WI38 (cell line): Measurements from ENCODE around the gene SP1.
"Not testable (repeated sequence)": the region's sequence is repeated elsewhere in the genome, so short reads cannot be mapped to it uniquely, and the experiment has no call there.

Experiments used
- H3K4me3 ChIP-seq: 2 replicates; pipeline ENCODE4 v1.5.1; 2011; ENCODE audit warnings: low read depth, mild to moderate bottlenecking, control low read depth, low read length
- CTCF ChIP-seq: IDR thresholded peaks from 2 replicates; pipeline ENCODE4 v1.5.1; 2012; ENCODE audit warnings: low read depth, mild to moderate bottlenecking, control low read depth, low read length

SP1 gene

GRCh38 chr12:53380104-53380793 is at the start of gene SP1:
TSS of gene SP1 (plus strand) at chr12:53380176. CDS start at chr12:53380292, 116 bp downstream.
- no peak for TF ChIP-seq CTCF
- H3K4me3 ChIP-seq: peak within 1 kb of the TSS; percentile 53

GRCh38 chr12:53330671-53331070 is 49.3 kb upstream of the SP1 start:
- TF ChIP-seq CTCF: no peak
- H3K4me3 ChIP-seq: no peak overlapping the region

- H3K4me3 ChIP-seq: not testable (repeated sequence)
These were observed 47.6 kb upstream of the SP1 start for GRCh38 chr12:53332339-53332738.

- no peak overlapping the region for H3K4me3 ChIP-seq
- TF ChIP-seq CTCF: no peak
These were observed 47.2 kb upstream of the SP1 start for GRCh38 chr12:53332744-53333143.

- H3K4me3 ChIP-seq: no peak overlapping the region
- no peak for TF ChIP-seq CTCF
These were observed 46.7 kb upstream of the SP1 start for GRCh38 chr12:53333289-53333688.

GRCh38 chr12:53333845-53334244 is 46.1 kb upstream of the SP1 start:
- H3K4me3 ChIP-seq: no peak overlapping the region
- TF ChIP-seq CTCF: no peak

- TF ChIP-seq CTCF: no peak
- no peak overlapping the region for H3K4me3 ChIP-seq
These were observed 45.2 kb upstream of the SP1 start for GRCh38 chr12:53334822-53335221.

GRCh38 chr12:53336181-53336681 is 43.7 kb upstream of the SP1 start, which contains the start of gene SP7:
TSS of gene SP7 (minus strand) at chr12:53336354. CDS start at chr12:53335646, 708 bp downstream.
- TF ChIP-seq CTCF: no peak
- no peak within 1 kb of the TSS for H3K4me3 ChIP-seq
